NCI-H2107 (cell line): Measurements from ENCODE around the gene SMIM44.

Experiments used
- DNase-seq: peaks from one replicate; lab custom pipeline; 2025; lab: John Stamatoyannopoulos, UW

Gene SMIM44

DNA sequence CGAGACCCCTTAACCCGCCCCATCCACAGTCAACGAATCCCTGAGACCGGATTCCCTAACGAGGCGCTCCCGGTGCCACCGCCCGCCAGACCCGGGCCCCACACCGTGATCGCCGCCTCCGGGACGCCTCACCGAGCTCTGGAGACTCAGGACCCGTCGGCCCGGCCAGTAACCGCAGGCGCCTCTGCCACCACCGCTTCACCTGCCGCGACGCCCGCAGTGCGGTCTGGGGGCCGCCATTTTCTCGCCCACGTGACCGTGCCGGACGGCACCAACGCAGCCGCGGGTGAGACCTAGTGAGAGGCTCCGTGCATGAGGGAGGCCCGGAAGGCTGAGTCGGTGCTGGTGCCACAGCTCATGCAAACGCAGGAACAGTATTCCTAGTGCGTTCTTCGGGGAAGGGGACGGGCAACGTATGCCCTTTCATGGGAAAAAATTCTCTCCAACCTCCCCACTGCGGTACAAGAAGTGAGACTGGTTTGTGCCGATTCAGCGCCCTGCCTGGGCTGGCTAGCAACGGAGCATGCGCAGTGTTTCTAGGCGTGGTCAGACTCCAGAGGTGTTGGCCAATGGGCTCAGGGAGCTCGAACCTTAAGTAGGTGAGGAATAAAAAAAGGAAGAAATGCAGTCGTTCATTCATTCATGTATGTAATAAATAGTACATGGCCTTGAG is 17.3 kb upstream of the SMIM44 start, which contains the start of gene DOHH:
Gene DOHH (minus strand): TSS at position 246 of the 673 bp plus-strand sequence. CDS start 3,860 bp downstream, outside the sequence.
- peak; percentile 92 for DNase-seq

DNA sequence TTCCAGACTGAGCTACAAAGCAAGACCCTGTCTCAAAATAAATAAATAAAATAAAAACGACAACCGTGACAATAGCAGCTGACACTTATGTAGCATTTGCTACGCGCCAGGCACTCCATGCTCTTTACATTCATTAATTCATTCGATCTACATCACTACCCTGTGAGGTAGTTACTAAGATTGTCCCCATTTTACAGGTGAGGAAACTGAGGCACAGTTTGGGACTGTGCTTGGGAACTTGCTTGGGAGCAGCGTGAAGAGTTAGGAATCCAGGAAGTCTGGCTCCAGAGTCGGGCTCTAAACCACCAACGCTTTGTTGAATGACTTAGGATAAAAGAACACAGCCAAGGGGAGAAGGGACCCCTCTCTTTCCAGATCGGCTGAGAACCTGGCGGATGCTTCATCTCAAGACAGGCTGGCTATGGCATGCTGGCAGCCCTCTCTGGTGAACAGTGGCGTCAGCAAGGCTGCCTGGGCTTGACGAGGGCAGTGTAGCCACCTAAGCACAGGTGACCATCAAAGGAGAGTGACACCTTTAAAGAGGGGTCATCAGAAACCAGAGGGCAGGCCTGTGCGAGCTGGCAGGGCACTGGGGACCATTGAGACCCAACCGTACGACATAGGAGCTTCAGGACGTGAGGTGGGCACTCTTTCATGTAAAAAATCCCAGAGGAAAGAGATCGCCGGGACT is 16.6 kb upstream of the SMIM44 start:
- DNase-seq, result no peak

DNA sequence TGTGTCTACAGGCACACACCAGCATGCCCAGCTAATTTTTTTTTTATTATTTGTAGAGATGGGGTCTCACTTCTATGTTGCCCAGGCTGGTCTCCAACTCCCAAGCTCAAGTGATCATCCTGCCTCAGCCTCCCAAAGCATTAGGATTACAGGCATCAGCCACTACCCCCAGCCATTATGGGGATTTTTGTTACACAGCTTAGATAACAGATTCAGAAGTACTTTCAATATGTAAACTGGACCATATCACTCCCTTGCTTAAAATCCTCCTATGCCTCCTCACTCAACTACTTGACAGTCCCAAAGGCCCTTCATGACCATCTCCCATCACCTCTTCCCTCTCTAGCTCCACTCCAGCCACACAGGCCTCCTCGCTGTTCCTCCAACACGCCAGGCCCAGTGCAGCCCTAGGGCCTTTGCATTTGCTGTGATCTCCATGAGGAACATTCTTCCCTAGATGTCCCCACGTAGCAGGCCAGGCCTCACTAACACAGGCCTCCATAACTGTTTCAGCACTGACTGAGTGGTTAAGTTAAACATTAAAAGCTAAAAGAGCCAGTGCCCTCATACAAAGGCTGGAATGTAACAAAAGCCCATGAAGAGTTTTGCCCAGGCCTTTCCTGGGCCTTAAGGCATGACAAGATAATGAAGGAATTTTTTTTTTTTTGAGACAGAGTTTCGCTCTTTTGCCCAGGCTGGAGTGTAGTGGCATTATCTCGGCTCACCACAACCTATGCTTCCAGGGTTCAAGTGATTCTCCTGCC is 14.7 kb upstream of the SMIM44 start:
- no peak for DNase-seq

DNA sequence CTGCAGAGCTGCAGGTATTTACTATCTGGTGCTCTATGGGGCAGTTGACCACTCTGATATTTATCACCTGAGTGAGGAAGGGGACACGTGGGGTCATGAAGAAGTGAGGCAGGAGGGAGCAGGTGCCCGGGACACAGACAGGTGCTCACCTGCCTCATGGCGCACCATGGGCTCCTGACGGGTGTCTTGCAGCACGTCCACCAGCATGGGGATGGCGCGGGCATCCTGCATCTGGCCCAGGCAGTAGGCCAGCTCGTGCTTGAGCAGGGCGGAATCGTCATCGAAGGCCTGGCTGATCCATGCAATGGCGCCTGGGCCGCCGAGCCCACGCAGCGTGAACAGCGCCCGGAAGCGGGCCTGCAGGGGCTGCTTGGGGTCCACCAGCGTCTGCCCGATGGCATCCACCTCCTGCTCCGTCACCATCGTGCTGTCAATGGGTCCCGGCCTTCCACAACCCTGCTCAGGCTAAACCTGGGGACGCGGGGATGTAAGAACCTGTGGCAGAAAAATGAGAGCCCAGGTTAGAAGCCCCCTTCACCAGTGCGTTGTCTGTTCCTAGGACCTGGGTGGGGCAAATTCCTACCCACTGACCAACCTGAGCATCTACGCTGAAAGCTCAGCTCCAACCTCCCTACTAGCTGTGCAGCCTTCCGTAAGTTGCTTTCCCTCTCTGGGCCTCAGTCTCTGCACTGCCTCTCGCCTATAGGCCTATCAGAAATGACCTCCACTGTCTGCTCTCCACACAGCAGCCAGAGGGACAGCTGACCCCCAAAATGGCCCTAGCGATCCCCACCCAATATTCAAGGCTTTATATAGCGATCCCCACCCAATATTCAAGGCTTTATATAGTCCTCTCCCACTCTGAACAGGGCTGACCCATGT is 13.4 kb upstream of the SMIM44 start:
- no peak for DNase-seq

DNA sequence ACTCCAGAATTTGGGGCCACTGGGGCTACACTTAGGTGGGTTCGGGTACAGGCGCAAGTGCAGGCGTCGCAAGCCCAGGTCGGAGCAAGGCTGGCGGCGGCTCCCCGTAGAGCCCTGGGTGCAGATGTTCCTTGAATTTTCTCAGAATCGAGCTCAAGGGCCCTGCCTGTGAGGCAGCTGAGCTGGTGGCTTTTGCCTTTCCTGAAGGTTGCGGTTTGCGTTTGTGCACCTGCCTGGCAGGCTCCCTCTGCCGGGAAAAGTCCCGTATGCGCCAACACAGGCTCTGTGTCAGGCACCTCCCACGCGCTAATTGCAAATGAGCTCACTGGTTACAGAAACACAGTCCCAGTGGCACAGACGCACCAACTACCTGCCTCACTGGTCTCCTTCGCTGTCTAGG is 11.3 kb upstream of the SMIM44 start:
- DNase-seq, result peak; percentile 87

DNA sequence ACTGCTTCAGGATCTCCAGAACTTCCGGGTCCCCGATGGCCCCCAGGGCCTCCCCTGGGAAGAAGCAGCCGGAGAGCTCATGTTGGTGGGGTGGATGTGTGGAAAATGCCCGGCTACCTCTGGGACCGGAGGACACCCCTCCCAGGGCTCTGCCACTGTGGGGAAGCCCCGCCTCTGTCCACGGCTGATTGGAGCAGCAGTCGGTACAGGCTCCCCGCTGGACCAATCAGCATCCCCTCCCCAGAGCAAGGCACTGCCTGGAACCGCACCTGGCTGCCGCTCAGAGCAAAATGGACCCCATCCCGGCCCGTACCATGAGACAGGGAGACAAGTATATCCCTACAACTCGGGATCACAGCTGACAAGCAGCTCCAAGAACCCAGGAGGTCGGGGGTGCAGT is 10.8 kb upstream of the SMIM44 start:
- DNase-seq, result no peak

DNA sequence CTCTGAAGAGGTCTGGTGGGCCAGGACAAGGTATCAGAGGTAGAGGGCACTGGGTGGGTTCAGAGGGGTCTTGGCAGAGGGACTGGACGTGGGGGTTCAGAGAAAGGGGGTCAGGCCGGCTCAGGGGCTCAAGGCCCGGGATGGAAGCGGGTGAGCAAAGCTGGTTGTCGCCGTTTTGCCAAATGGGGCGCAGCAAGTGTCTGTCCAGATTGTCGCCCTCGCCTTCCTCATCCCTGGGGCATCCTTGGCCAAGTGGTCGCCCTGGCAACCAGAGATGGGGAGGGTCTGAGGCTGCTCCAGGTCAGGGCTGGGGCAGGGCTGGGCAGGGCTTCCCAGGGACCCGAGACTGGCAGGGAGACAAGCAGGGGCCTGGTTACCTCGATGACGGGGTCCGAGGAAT is 10.4 kb upstream of the SMIM44 start:
- no peak for DNase-seq

DNA sequence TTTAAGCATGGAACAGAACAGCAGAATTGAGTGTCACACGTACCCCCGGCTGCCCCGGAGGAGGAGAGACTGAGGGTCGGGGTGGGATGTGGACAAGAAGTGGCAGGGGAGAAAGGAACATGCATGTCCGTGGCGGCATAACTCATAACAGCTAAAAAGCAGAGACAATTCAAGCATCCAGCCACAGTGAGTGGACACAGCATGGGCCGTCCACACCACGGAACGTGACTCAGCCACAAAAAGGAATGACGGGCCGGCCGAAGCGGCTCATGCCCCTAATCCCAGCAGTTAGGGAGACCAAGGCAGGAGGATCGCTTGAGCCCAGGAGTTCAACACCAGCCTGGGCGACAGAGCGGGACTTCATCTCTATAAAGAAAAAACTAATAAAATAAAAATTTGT is 9.7 kb upstream of the SMIM44 start:
- DNase-seq, result no peak

DNA sequence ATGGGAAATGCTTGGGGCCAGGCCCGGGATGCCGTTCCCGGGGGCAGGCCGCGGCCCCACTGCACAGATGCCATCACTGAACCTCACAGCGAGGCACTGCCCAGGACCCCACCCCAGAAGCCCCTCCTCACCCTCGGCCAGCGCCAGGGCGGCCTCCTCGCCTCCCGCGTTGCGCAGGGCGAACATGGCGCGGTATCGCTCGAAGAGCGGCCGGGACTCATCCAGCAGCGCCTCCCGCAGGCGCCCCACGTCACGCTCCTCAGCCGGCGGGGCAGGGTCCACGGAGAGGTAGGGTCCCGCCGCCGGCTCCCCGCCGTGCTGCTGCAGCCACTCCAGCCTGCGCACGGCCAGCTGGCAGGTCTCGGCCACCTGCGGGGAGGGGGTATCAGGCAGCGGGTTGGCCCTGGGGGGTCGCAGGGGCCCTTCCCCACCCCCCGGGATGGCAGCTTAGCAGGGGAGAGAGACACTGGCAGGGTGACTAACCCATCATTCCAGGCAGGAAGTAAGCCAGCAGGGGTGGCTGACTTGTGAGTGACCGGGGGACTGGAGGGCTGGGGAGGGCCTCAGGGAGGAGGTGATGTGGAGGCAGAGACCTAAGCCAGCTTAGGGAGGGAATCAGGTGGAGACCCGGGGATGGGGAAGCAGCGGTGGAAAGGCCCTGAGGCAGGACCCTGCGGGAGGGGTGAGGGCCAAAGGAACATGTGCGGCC is 9.0 kb upstream of the SMIM44 start:
- DNase-seq, result no peak

DNA sequence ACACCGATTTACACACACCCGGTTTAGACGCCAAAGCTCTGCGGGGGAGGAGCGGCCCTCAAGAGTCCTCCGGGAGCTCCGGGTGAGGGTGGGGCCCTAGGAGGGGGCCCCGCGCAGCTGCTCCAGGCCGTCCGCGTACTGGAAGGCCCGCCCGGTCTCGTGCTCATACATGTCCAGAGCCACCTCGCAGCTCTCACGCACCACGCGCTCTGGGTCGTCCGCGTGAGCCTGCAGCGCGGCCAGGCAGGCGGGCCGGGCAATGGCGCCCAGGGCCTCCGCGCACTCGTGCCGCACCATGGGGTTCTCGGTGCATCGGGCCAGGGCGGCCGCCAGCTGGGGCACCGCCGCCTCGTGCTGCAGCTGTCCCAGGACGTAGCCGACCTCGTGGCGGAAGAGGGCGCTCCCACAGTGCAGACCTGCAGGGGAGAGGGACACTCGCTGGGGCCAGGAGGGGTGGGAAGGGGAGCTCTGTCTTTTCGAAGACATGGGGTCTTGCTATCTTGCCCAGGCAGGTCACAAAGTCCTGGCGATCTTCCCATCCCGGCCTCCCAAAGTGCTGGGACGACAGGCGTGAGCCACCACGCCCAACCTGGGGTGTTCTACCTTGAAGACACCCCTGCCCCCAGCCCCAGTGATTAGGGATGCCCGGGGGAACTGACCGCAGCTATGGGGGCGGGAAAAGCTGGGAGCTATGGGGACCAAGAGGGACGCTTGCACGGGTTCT is 8.3 kb upstream of the SMIM44 start:
- no peak for DNase-seq

DNA sequence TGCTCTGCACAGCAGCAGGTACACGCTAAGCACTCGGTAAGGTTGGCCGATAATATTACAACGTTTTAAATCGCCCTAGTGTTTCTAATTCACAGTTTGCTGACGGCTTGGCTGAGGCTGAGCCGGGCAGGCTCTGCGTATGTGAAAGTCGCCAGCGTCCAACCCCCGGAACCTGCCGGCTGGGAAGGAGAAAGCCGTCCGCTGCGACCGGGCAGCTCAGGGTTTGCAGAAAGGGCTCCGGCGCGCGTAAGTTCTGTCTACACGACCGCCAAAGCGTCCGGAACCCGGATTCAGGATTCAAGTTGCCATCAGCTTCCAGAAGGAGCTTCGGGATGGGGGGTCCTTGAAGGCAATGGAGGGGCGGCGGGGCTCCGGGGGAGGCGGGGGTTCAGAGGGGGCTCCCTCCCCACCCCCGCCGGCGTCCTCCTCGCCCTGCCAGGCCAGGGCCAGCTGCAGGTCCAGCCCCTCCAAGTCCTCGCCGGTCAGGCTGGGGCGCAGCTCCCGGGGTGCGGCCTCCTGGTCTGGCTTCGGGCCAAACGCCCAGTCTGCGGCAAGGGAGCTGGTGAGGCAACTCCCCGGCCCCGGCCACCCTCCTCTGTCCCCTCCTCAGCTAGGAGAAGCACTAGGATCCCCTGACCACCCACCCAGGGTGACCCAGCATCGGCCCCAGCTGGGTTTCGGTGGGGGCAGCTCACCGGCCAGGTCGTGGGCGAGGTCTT is 575 bp downstream of the SMIM44 start:
- DNase-seq, result no peak

DNA sequence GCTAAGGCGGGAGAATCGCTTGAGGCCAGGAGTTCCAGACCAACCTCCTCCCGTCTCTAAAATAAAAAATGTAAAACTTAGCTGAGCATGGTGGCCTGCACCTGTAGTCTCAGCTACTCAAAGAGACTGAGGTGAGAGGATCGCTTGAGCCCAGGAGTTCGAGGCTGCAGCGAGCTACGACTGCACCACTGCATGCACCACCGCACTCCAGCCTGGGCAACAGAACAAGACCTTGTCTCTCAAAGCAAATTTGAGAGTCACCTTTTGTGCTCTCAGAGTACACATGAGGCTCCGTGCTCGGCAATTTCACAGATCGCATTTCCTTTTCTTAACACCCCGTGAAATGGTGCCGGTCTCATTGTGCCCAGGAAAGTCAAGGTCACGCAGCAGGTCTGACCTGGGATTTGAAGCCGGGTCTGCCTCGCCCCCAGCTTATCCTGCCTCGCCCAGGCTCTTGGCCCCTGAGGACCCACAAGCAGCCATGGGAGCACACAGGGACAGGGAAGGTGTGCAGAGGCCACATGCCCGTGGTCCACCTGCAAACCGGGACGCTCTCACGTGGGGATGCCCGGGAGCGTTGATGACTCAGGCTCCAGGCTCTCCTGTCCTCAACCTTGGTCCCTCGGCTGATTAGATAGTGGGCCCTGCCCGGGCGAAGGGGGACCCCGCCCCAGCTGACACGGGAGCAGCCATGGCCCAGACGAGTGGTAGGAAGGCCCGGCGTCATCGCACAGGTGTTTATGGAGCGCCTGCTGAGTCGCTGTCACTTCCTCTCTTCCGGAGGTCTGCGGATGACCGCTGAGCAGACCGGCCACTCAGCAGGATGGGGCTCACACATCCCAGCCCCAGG is 1.8 kb downstream of the SMIM44 start:
- no peak for DNase-seq

DNA sequence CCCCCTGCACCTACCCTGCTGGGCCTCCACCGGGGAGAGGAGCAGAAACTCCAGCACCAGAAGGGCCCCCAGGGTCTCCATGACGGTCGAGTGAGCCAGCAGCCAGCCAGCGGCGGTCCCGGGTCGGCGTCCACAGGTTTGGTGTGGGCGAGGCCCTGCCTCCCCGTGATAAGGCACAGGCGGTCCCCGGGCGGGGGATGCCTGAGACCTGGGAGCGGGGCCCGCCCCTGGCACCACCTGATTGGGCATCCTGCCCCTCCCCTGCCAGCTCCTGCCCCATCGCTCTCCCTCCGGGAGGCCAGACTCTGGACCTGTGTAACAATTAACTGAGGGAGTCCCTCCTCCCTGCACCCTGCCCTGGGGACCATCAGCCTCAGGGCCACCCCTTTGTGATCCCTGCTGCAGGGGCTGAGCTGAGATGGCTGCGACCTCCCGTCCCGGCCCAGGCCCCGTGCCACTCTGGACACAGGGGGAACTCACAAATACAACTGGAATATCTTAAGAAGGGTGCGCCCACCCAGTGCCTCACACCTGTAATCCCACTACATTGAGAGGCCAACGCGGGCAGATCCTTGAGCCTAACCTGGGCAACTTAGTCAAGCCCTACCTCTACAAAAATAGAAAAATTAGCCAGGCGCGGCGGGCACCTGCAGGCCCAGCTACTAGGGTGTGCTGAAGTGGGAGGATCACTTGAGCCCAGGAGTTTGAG is 2.7 kb downstream of the SMIM44 start, which contains the start of gene SMIM24:
Gene SMIM24 (minus strand): TSS at position 143 of the 709 bp plus-strand sequence. CDS start 62 bp downstream, at position 81.
- no peak for DNase-seq

DNA sequence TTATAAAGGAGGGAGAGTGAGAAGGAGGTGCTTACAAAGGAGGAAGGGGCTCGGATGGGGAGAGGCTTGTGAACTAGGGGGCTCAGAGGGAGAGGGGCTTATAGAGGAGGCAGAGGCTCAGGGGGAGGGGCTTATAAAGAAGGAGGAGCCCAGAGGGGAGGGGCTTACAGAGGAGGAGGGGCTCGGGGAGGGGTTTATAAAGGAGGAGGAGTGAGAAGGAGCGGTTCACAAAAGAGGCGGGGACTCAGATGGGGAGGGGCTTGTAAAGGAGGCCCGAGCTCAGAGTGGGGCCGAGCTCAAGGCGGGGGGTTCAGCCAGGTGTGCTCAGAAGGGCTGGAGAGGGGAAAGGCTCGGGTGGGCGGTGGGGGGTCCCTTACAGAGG is 3.4 kb downstream of the SMIM44 start:
- no peak for DNase-seq

DNA sequence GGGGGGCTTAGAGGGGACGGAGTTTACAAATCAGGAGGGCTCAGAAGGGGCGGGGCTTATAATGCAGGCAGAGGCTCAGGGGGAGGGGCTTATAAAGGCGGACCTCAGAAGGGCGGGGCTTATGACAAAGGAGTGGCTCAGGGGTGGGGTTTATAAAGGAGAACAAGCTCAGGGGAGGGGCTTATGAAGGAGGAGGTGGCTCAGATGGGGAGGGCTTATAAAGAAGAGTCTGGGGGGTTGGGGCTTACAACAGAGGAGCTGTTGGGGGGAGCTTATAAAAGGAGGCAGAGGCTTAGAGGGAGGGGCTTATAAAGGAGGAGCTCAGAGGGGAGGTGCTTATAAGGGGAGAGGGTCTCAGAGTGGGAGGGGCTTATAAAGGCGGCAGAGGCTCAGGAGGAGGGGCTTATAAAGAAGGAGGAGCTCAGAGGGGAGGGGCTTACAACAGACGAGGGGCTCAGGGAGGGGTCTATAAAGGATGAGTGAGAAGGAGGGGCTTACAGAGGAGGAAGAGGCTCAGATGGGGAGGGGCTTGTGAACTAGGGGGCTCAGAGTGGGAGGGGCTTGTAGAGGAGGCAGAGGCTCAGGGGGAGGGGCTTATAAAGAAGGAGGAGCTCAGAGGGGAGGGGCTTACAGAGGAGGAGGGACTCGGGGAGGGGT is 3.9 kb downstream of the SMIM44 start:
- DNase-seq, result no peak

DNA sequence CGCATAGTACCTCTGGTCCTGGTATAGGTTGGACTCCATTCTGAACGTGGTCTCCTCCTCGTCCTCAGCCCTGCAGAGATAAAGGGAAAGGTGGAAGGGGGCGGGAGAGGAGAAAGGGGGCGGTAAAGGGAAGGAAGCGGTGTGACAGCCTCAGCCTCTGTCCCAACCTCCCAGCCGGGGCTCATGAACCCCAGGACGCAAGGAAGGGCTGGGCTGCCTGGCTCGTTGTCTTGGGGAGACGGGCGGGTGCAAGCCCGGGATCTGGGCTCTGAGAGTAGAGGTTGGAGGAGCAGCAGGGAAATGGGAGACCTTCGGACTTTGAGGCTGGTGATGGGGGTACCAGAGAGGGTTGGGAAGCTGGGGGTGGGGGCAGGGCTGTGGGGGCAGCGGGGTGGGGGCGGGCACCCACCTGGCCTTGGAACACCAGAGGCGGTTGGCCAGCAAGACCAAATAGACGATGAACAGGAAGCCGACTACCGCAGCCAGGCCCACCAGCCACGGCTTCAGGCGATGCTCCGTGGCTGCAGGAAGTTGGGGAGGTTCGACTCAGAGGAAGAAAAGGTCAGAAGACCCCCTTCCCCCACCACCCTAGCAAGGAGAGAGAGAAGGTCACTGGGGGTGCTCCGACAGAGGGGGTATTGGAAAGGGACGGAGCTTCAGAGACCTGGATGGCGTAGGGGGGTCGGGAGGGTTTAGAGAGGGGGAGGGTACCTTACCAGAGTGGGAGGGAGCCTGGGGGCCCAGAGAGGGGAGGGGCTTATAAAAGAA is 4.6 kb downstream of the SMIM44 start:
- no peak for DNase-seq

DNA sequence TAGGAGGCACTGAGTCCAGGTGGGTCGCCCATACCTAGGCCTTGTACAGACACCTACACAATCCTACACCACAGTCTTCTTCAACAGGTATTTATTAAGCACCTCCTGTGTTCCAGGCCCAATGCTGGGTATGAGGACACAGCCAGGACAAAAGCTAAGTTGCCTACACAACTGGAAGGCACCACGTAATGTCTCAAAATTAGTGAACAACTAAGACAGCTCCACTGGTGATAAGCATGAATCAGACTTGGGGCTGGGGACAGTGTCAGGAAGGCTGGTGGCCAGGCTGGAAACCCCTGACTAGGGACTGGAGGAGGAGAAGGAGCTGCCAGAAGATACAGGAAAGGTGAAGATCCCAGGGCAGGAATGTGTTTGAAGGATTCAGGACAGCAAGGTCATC is 5.3 kb downstream of the SMIM44 start:
- no peak for DNase-seq
